Measurements from ENCODE around the gene TTC34.

The TTC34 gene

GRCh38 chr1:2817784-2818564 lies 16.5 kb upstream of the TTC34 start:
- Histone ChIP-seq H3K4me3 (ENCODE audit: low read length) (no peak overlapping the region), H3K4me1 (ENCODE audit: insufficient read depth, low read length) (no peaks in the 10 kb centered on the region), H3K27ac (ENCODE audit: low read depth, low read length) (no peak overlapping the region), H3K9me3 (ENCODE audit: insufficient read depth, low read depth, low read length) (peaks cover 79% of the 10 kb centered on the region), H3K9ac (ENCODE audit: low read depth, low read length) (no peak overlapping the region), H3K36me3 (ENCODE audit: insufficient read depth, low read length) (no peaks in the 10 kb centered on the region), H3K27me3 (ENCODE audit: insufficient read depth, low read length) (no peaks in the 10 kb centered on the region)
- WGBS = 85% methylated on average over 11 of the region's 11 CpGs

- Histone ChIP-seq H3K27ac (ENCODE audit: low read depth, low read length) (no peak overlapping the region), H3K4me3 (ENCODE audit: low read length) (no peak overlapping the region), H3K9me3 (ENCODE audit: insufficient read depth, low read depth, low read length) (peaks cover 82% of the 10 kb centered on the region), H3K36me3 (ENCODE audit: insufficient read depth, low read length) (no peaks in the 10 kb centered on the region), H3K9ac (ENCODE audit: low read depth, low read length) (no peak overlapping the region), H3K4me1 (ENCODE audit: insufficient read depth, low read length) (no peaks in the 10 kb centered on the region), H3K27me3 (ENCODE audit: insufficient read depth, low read length) (no peaks in the 10 kb centered on the region)
- WGBS = 91% methylated on average over 15 of the region's 15 CpGs
These were observed 15.3 kb upstream of the TTC34 start for GRCh38 chr1:2816786-2817185.

DNA sequence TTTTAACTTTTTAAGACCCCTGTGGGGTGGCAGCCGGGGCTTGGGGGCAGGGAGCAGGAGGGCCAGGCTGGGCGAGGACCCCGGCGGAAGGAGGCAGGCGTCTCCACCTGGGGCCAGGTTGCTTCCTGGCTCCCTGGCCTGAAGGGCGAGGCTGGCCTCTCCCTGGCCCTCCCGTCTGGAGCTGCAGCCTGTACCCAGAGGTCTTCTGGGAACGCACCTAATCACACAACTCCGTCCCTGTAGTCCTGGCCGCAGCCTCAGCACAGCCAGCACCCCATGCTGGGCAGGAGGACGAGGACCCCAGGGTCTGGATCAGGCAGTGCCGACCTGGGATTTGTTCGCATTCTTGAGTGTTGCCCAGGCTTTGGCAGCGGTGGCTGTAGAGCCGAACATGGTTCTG lies 14.1 kb upstream of the TTC34 start:
- WGBS = 84% methylated on average over 14 of the region's 15 CpGs
- Histone ChIP-seq H3K27ac (ENCODE audit: low read depth, low read length) (no peak overlapping the region), H3K36me3 (ENCODE audit: insufficient read depth, low read length) (no peaks in the 10 kb centered on the region), H3K27me3 (ENCODE audit: insufficient read depth, low read length) (no peaks in the 10 kb centered on the region), H3K9ac (ENCODE audit: low read depth, low read length) (no peak overlapping the region), H3K4me3 (ENCODE audit: low read length) (no peak overlapping the region), H3K9me3 (ENCODE audit: insufficient read depth, low read depth, low read length) (peaks cover 79% of the 10 kb centered on the region), H3K4me1 (ENCODE audit: insufficient read depth, low read length) (no peaks in the 10 kb centered on the region)

- Histone ChIP-seq H3K9me3 (ENCODE audit: insufficient read depth, low read depth, low read length) (peaks cover 84% of the 10 kb centered on the region), H3K36me3 (ENCODE audit: insufficient read depth, low read length) (no peaks in the 10 kb centered on the region), H3K4me1 (ENCODE audit: insufficient read depth, low read length) (no peaks in the 10 kb centered on the region), H3K27me3 (ENCODE audit: insufficient read depth, low read length) (no peaks in the 10 kb centered on the region), H3K4me3 (ENCODE audit: low read length) (no peak overlapping the region), H3K9ac (ENCODE audit: low read depth, low read length) (no peak overlapping the region), H3K27ac (ENCODE audit: low read depth, low read length) (no peak overlapping the region)
- WGBS = 92% methylated on average over 23 of the region's 24 CpGs
These were observed 13.1 kb upstream of the TTC34 start for GRCh38 chr1:2814511-2815075.

DNA sequence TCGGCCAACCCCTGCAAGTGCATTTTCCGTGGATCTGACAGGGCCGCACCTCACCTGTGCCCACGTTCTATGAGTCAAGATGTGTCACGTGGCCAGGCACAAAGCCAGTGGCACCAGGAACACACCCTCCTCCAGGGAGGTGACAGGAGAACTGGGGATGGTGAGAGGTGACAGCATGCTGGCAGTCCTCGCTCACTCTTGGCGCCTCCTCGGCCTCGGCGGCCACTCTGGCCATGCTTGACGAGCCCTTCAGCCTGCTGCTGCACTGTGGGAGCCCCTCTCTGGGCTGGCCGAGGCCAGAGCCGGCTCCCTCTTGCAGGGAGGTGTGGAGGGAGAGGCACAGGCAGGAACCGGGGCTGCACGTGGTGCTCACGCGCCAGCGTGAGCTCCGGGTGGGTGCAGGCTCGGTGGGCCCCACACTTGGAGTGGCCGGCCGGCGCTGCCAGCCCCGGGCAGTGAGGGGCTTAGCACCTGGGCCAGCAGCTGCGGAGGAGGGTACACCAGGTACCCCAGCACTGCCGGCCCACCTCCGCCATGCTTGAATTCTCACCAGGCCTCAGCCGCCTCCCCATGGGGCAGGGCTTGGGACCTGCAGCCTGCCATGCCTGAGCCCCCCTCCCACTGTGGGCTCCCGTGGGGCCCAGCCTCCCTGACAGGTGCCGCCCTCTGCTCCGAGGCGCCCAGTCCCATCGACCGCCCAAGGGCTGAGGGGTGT lies 11.6 kb upstream of the TTC34 start:
- Histone ChIP-seq H3K4me1 (ENCODE audit: insufficient read depth, low read length) (no peaks in the 10 kb centered on the region), H3K27ac (ENCODE audit: low read depth, low read length) (no peak overlapping the region), H3K9me3 (ENCODE audit: insufficient read depth, low read depth, low read length) (peaks cover 82% of the 10 kb centered on the region), H3K4me3 (ENCODE audit: low read length) (no peak overlapping the region), H3K36me3 (ENCODE audit: insufficient read depth, low read length) (no peaks in the 10 kb centered on the region), H3K27me3 (ENCODE audit: insufficient read depth, low read length) (no peaks in the 10 kb centered on the region), H3K9ac (ENCODE audit: low read depth, low read length) (no peak overlapping the region)
- 89% methylated on average over 34 of the region's 34 CpGs for WGBS

- Histone ChIP-seq H3K36me3 (ENCODE audit: insufficient read depth, low read length) (no peaks in the 10 kb centered on the region), H3K4me1 (ENCODE audit: insufficient read depth, low read length) (no peaks in the 10 kb centered on the region), H3K27me3 (ENCODE audit: insufficient read depth, low read length) (no peaks in the 10 kb centered on the region), H3K9ac (ENCODE audit: low read depth, low read length) (no peak overlapping the region), H3K27ac (ENCODE audit: low read depth, low read length) (no peak overlapping the region), H3K9me3 (ENCODE audit: insufficient read depth, low read depth, low read length) (peaks cover 83% of the 10 kb centered on the region), H3K4me3 (ENCODE audit: low read length) (no peak overlapping the region)
- WGBS = 81% methylated on average over 7 of the region's 7 CpGs
These were observed 10.6 kb upstream of the TTC34 start for GRCh38 chr1:2812136-2812535.

DNA sequence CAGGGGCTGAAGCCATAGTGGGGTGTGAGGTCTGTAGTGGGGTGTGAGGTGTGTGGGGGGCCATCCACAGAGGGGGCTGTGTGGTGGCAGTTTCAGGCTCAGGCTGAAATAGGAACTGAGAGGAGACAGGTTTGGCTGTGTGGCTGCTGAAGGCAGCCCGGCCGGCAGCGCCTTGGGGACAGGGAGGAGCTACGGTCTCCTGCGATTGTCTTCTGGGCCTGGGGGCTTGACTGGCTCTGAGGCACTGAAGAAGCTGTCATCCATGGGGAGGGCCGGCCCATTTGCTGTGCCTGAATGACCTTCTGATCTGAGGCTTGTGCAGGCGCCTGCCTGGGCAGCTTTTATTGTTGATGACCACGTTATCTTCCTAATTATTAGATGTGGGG lies 10.0 kb upstream of the TTC34 start:
- Histone ChIP-seq H3K4me1 (ENCODE audit: insufficient read depth, low read length) (no peaks in the 10 kb centered on the region), H3K27ac (ENCODE audit: low read depth, low read length) (no peak overlapping the region), H3K9me3 (ENCODE audit: insufficient read depth, low read depth, low read length) (peaks cover 82% of the 10 kb centered on the region), H3K27me3 (ENCODE audit: insufficient read depth, low read length) (no peaks in the 10 kb centered on the region), H3K9ac (ENCODE audit: low read depth, low read length) (no peak overlapping the region), H3K36me3 (ENCODE audit: insufficient read depth, low read length) (no peaks in the 10 kb centered on the region), H3K4me3 (ENCODE audit: low read length) (no peak overlapping the region)
- WGBS = 81% methylated on average over 8 of the region's 8 CpGs

GRCh38 chr1:2810899-2811532 lies 9.5 kb upstream of the TTC34 start:
- Histone ChIP-seq H3K9me3 (ENCODE audit: insufficient read depth, low read depth, low read length) (peaks cover 82% of the 10 kb centered on the region), H3K27me3 (ENCODE audit: insufficient read depth, low read length) (no peaks in the 10 kb centered on the region), H3K27ac (ENCODE audit: low read depth, low read length) (no peak overlapping the region), H3K36me3 (ENCODE audit: insufficient read depth, low read length) (no peaks in the 10 kb centered on the region), H3K4me1 (ENCODE audit: insufficient read depth, low read length) (no peaks in the 10 kb centered on the region), H3K4me3 (ENCODE audit: low read length) (no peak overlapping the region), H3K9ac (ENCODE audit: low read depth, low read length) (no peak overlapping the region)
- 74% methylated on average over 9 of the region's 9 CpGs for WGBS

DNA sequence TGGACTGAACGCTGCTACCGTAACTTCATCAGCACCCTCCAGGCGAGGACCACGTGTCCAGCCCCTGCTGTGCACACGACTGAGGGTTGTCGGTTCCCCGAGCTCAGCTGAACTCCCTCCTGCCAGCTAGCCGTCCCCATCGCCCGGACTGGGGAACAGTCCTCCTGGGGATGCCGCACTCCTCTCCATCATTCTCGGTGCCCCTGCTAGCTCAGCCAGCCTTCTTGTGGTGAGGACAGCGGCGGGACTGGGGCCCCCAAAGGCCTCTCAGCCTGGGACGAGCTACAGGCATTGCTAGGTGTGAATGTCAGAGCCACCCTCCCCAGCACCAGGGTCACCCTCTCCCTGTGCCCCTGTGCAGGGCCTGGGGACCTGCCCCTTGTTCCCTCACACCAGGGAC lies 8.8 kb upstream of the TTC34 start:
- H3K4me3 ChIP-seq (ENCODE audit: low read length) = no peak overlapping the region
- no peak overlapping the region for H3K9ac ChIP-seq (ENCODE audit: low read depth, low read length)
- no peaks in the 10 kb centered on the region for H3K27me3 ChIP-seq (ENCODE audit: insufficient read depth, low read length)
- H3K36me3 ChIP-seq (ENCODE audit: insufficient read depth, low read length) = no peaks in the 10 kb centered on the region
- H3K9me3 ChIP-seq (ENCODE audit: insufficient read depth, low read depth, low read length) = peaks cover 85% of the 10 kb centered on the region
- no peaks in the 10 kb centered on the region for H3K4me1 ChIP-seq (ENCODE audit: insufficient read depth, low read length)
- 90% methylated on average over 15 of the region's 15 CpGs for WGBS
- no peak overlapping the region for H3K27ac ChIP-seq (ENCODE audit: low read depth, low read length)

- Histone ChIP-seq H3K4me3 (ENCODE audit: low read length) (no peak overlapping the region), H3K27ac (ENCODE audit: low read depth, low read length) (no peak overlapping the region), H3K9me3 (ENCODE audit: insufficient read depth, low read depth, low read length) (peaks cover 84% of the 10 kb centered on the region), H3K9ac (ENCODE audit: low read depth, low read length) (no peak overlapping the region), H3K36me3 (ENCODE audit: insufficient read depth, low read length) (no peaks in the 10 kb centered on the region), H3K27me3 (ENCODE audit: insufficient read depth, low read length) (no peaks in the 10 kb centered on the region), H3K4me1 (ENCODE audit: insufficient read depth, low read length) (no peaks in the 10 kb centered on the region)
- 92% methylated on average over 17 of the region's 17 CpGs for WGBS
These were observed 8.2 kb upstream of the TTC34 start for GRCh38 chr1:2809656-2810055.

Data from HUES64 (cell line).